ENCODE measurements around the gene SEMA6A.
A peak's percentile ranks its signal among the peaks of the same experiment; 100 is the strongest.

Gene SEMA6A

DNA sequence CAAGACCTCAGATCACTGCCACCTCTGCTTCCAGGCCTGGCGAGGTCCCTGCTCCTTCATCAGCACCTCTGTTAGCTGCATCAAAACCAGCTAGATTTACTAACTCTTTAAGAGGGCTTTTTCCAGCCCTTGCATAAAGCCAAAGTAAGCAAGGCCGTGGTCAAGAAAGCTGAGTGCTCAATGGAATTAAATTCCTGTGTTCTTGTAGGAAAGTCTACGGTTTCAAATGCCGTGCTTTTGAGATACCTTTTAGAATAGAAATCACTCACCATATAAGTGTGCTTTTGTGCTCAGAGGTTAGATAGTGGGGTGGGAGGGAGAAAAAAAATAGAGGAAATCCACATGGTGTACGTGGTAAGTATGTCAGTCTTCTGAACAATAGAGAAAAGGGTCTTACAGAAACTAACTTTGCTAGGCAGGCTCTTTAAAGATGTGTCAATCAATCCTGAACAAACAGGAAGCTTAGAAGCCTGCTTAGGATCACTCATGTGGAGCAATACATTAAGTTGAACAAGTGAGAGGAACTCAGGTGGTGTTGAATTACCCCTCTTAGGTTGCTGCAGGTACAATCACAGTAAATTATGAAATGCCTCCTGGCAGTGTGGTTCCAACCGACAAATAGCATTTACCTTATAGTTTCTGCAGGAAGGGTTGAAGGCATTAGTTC is 79.7 kb downstream of the SEMA6A start:
- H3K27me3 ChIP-seq (ENCODE audit: insufficient read depth, poor library complexity, severe bottlenecking), result no peaks in the 10 kb centered on the region
- DNase-seq (ENCODE audit: low read depth in 1 of 2, low spot score in 1 of 2), result no peak
- no peak overlapping the region for H3K4me3 ChIP-seq (replicated peaks; ENCODE audit: insufficient read depth, low read length)
- no peak overlapping the region for H3K27ac ChIP-seq (replicated peaks)
- no peak for TF ChIP-seq GABPA (IDR thresholded peaks at IDR 0.05; ENCODE audit: low read depth)
- no peak for TF ChIP-seq SPI1 (IDR thresholded peaks at IDR 0.05; ENCODE audit: borderline replicate concordance, low read depth)
- no peak for TF ChIP-seq CTCF (IDR thresholded peaks at IDR 0.05; ENCODE audit: insufficient read depth, low read length)
- no peak for TF ChIP-seq POLR2AphosphoS5 (IDR thresholded peaks at IDR 0.05; ENCODE audit: low read depth)
- TF ChIP-seq REST (IDR thresholded peaks at IDR 0.05; ENCODE audit: insufficient replicate concordance, low read depth), result no peak

DNA sequence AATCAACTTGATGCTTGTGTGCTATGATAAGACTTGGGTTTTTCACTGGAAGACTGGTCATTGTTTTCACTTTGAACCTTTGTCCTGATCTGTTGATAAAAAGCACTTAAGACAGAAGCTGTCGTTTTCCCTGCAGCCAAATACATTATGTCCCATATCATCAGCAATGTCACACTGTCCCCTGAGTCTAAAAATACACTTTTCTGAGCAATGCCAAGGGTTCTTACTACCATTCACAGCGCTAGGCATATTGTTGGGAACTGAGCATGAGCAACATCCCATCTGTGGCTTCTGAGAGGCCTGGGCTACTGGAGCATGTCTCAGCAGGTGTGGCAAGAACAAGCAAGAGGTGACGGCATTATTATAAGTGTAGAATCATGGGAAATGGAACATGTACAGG is 81.8 kb downstream of the SEMA6A start:
- TF ChIP-seq GABPA (IDR thresholded peaks at IDR 0.05; ENCODE audit: low read depth) (no peak), POLR2AphosphoS5 (IDR thresholded peaks at IDR 0.05; ENCODE audit: low read depth) (no peak), CTCF (IDR thresholded peaks at IDR 0.05; ENCODE audit: insufficient read depth, low read length) (no peak), SPI1 (IDR thresholded peaks at IDR 0.05; ENCODE audit: borderline replicate concordance, low read depth) (no peak), REST (IDR thresholded peaks at IDR 0.05; ENCODE audit: insufficient replicate concordance, low read depth) (no peak)
- Histone ChIP-seq H3K27ac (replicated peaks) (no peak overlapping the region), H3K27me3 (ENCODE audit: insufficient read depth, poor library complexity, severe bottlenecking) (no peaks in the 10 kb centered on the region), H3K4me3 (replicated peaks; ENCODE audit: insufficient read depth, low read length) (no peak overlapping the region)
- DNase-seq (ENCODE audit: low read depth in 1 of 2, low spot score in 1 of 2), result no peak

DNA sequence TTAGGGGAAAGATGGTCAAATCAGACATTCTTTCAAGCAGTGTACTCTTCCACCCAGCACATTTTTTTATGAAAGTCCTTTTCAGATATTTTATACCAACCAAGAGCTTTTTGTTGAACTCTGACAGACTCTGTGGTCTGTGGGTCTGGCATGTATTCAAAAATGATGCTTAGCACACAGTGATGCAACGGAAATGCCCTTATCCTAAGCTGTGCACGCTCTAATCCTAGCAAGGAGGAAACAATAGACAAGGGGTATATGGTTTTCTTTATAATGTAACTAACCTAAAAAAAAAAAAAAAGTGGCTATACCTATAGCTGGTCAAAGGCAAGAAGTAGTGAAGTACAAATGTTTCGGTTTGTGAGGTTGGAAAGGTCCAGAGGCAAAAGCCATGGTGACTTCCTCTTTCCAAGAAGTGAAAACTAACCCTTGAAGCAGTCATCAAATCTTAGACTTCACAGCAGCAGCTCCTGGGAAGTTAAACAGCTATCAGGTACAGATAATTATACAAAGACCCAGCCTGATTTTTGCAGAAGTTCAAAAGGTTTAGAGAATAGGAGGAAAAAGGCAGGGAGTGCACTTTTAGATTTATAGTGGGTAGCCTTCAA is 82.5 kb downstream of the SEMA6A start:
- Histone ChIP-seq H3K27me3 (ENCODE audit: insufficient read depth, poor library complexity, severe bottlenecking) (no peaks in the 10 kb centered on the region), H3K4me3 (replicated peaks; ENCODE audit: insufficient read depth, low read length) (no peak overlapping the region), H3K27ac (replicated peaks) (no peak overlapping the region)
- TF ChIP-seq SPI1 (IDR thresholded peaks at IDR 0.05; ENCODE audit: borderline replicate concordance, low read depth), result peak; percentile 81
- TF ChIP-seq REST (IDR thresholded peaks at IDR 0.05; ENCODE audit: insufficient replicate concordance, low read depth), result no peak
- TF ChIP-seq CTCF (IDR thresholded peaks at IDR 0.05; ENCODE audit: insufficient read depth, low read length), result no peak
- peak; percentile 76 for TF ChIP-seq POLR2AphosphoS5 (IDR thresholded peaks at IDR 0.05; ENCODE audit: low read depth)
- no peak for TF ChIP-seq GABPA (IDR thresholded peaks at IDR 0.05; ENCODE audit: low read depth)
- peak; percentile 28 to 66 for DNase-seq (ENCODE audit: low read depth in 1 of 2, low spot score in 1 of 2)
